Measurements from ENCODE around the gene EEFSEC.

GRCh38 chr3:128112357-128112968 is 40.8 kb upstream of the EEFSEC start:
- no peak for TF ChIP-seq CTCF (IDR thresholded peaks at IDR 0.05 in 8 of 11, conservative IDR thresholded peaks at IDR 0.05 in 3 of 11)
- TF ChIP-seq POLR2A (IDR thresholded peaks at IDR 0.05), result no peak
